ENCODE measurements around the gene JUNB. TPM values are rescaled to one million over a fixed set of nuclear protein-coding genes. Genes with fewer than 3 reads are reported as not detected.

JUNB gene
- total and polyA plus RNA-seq, 2 of the 13 experiments (the other 11 are each of a cell fraction or from before 2014, with no cell fraction given), result 7.7 to 8.2 TPM

DNA sequence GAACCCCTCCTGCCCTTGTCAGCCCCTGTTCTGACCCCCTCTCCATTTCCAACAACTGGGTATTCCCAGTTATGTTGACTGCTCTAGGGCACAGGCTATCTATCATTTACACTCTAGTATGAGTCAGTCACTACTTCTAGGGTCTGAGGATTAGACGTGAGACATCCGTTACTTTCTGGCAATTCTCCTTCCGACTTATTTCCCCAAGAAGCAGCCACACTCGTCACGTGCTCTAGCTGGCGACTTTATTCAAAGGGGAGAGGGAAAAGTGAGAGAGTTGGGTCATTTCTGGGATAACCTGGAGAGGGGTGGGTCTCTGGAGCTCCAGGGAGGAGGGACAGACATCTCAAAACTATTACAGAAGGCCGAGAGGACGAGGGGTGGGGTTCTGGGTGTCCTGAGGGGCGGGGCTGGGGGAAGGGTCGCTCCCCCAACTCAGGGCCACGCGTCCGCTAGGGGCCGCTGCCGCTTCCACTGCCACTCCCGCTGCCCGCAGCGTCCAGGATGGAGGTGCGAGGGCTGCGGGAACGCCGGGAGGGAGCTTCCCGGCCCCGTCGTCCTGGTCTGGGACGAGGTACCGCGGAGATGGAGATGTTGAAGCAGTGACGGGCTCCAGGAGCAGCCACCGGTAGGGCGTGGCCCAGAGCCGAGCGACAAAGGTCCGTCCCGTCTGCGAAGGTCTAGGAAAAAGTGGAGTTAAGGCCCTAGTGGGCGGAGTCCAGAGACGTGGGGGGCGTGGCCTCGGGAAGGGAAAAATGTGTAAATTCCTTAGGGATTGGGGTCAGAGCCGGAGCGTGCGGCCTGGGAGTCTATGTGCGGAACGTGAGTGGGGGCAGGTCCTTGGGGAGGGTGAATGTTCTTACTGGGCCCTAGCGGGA lies 34.2 kb downstream of the JUNB start (continued):
- TF ChIP-seq ZNF142 (CRISPR knock-in tag; IDR thresholded peaks at IDR 0.05), result no peak
- no peak for TF ChIP-seq HES4 (CRISPR knock-in tag; IDR thresholded peaks at IDR 0.05; ENCODE audit: borderline replicate concordance)
- TF ChIP-seq ZNF781 (CRISPR knock-in tag; IDR thresholded peaks at IDR 0.05; ENCODE audit: borderline replicate concordance, not compliant biosample characterization), result no peak
- TF ChIP-seq CENPT (CRISPR knock-in tag; IDR thresholded peaks at IDR 0.05; ENCODE audit: low read depth), result no peak
- no peak for TF ChIP-seq MED8 (CRISPR knock-in tag; IDR thresholded peaks at IDR 0.05; ENCODE audit: insufficient replicate concordance)
- peak; percentile 46; the same call in 1 of the 2 replicates for TF ChIP-seq ZSCAN21 (CRISPR knock-in tag; IDR thresholded peaks at IDR 0.05; ENCODE audit: borderline replicate concordance)
- no peak for TF ChIP-seq PLRG1 (conservative IDR thresholded peaks at IDR 0.05)
- TF ChIP-seq, protein P1, sequence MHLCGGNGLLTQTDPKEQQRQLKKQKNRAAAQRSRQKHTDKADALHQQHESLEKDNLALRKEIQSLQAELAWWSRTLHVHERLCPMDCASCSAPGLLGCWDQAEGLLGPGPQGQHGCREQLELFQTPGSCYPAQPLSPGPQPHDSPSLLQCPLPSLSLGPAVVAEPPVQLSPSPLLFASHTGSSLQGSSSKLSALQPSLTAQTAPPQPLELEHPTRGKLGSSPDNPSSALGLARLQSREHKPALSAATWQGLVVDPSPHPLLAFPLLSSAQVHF (CRISPR knock-in tag; IDR thresholded peaks at IDR 0.05), result no peak
- TF ChIP-seq NR3C1 (CRISPR knock-in tag; IDR thresholded peaks at IDR 0.05), result no peak
- TF ChIP-seq PRDM10 (CRISPR knock-in tag; IDR thresholded peaks at IDR 0.05; ENCODE audit: low read depth), result peak; percentile 42; the same call in 1 of the 2 replicates
- no peak for TF ChIP-seq ZNF75D (CRISPR knock-in tag; IDR thresholded peaks at IDR 0.05; ENCODE audit: borderline replicate concordance)

All from HepG2 (cell line).